ENCODE measurements around the gene NAALADL2. TPM values are rescaled to one million over a fixed set of nuclear protein-coding genes. Genes with fewer than 3 reads are reported as not detected.

NAALADL2 gene
- total and polyA plus RNA-seq, 2 donors (not counting 3 experiments of a cell fraction or from before 2014, with no cell fraction given) = 1.1 to 4.0 TPM

- Histone ChIP-seq H3K9me3 (replicated peaks; ENCODE audit: control insufficient read depth, insufficient read depth, low read length) (no peaks in the 10 kb centered on the region), H3K27ac (ENCODE audit: insufficient read depth, low read depth, low read length) (no peak overlapping the region), H2AFZ (ENCODE audit: low read depth, low read length) (no peak overlapping the region), H3K9ac (replicated peaks; ENCODE audit: extremely low read depth, insufficient read depth, low read length) (no peak overlapping the region), H3K27me3 (ENCODE audit: control insufficient read depth in 2 of 2, insufficient read depth in 2 of 2, low read length in 2 of 2) (no peaks in the 10 kb centered on the region), H3K4me2 (ENCODE audit: insufficient read depth, low read length) (no peak overlapping the region), H4K20me1 (replicated peaks; ENCODE audit: control insufficient read depth, extremely low read depth, insufficient read depth, low read length) (no peaks in the 10 kb centered on the region), H3K9me1 (replicated peaks; ENCODE audit: control insufficient read depth, extremely low read depth, insufficient read depth, low read length) (no peaks in the 10 kb centered on the region), H3K4me1 (ENCODE audit: control insufficient read depth, extremely low read depth, insufficient read depth, low read length) (peaks cover 15% of the 10 kb centered on the region), H3K4me3 (replicated peaks in 1 of 3; ENCODE audit: insufficient read depth in 1 of 3, low read depth in 1 of 3, low read length in 3 of 3) (no peak overlapping the region), H3K36me3 (ENCODE audit: control insufficient read depth in 2 of 2, extremely low read depth in 1 of 2, insufficient read depth in 2 of 2, low read length in 2 of 2) (no peaks in the 10 kb centered on the region), H3K79me2 (ENCODE audit: control insufficient read depth, insufficient read depth, low read length) (no peaks in the 10 kb centered on the region)
- ChIA-PET POLR2A (no interaction called here), CTCF (no interaction called here)
- dilution Hi-C loops (cut with MboI; ENCODE audit: extremely low pct_ligation_motif_present, low sequenced_read_pairs) = no loop called here
- BruUV-seq (replicated peaks) = no TSS peak
- intact Hi-C loops (cut with micrococcal nuclease) = no loop called here
- DNase-seq (ENCODE audit: low read depth, low spot score) (no peak), FAIRE-seq (no peak)
- TF ChIP-seq GATA2 (IDR thresholded peaks at IDR 0.05; ENCODE audit: insufficient read depth, insufficient read length, low read depth, low read length) (no peak), JUN (IDR thresholded peaks at IDR 0.05; ENCODE audit: borderline replicate concordance, insufficient read depth, insufficient read length, low read depth) (no peak), POLR2A (IDR thresholded peaks at IDR 0.05; ENCODE audit: low read depth, low read length) (no peak), CTCF (IDR thresholded peaks at IDR 0.05; ENCODE audit: extremely low read depth in 1 of 2, insufficient read depth in 1 of 2, low read depth in 1 of 2, low read length in 2 of 2) (no peak), MYC (IDR thresholded peaks at IDR 0.05; ENCODE audit: low read depth, low read length) (no peak), EZH2 (IDR thresholded peaks at IDR 0.05; ENCODE audit: borderline replicate concordance, low read depth, low read length, severe bottlenecking) (no peak), FOS (IDR thresholded peaks at IDR 0.05; ENCODE audit: borderline replicate concordance, insufficient read depth, low read length) (no peak), POLR2AphosphoS5 (IDR thresholded peaks at IDR 0.05; ENCODE audit: insufficient read depth, low read depth, low read length) (no peak), MAX (IDR thresholded peaks at IDR 0.05; ENCODE audit: insufficient read depth, insufficient read length) (no peak)
Measured at GRCh38 chr3:175349168-175349567, 490.0 kb downstream of the NAALADL2 start.

Data from endothelial cell of umbilical vein (primary cell).